Measurements from ENCODE around the gene NFIA. TPM values are rescaled to one million over a fixed set of nuclear protein-coding genes. Genes with fewer than 3 reads are reported as not detected.

NFIA gene
- total RNA-seq, 1 experiment from 2014 or later: 0.35 TPM

DNA sequence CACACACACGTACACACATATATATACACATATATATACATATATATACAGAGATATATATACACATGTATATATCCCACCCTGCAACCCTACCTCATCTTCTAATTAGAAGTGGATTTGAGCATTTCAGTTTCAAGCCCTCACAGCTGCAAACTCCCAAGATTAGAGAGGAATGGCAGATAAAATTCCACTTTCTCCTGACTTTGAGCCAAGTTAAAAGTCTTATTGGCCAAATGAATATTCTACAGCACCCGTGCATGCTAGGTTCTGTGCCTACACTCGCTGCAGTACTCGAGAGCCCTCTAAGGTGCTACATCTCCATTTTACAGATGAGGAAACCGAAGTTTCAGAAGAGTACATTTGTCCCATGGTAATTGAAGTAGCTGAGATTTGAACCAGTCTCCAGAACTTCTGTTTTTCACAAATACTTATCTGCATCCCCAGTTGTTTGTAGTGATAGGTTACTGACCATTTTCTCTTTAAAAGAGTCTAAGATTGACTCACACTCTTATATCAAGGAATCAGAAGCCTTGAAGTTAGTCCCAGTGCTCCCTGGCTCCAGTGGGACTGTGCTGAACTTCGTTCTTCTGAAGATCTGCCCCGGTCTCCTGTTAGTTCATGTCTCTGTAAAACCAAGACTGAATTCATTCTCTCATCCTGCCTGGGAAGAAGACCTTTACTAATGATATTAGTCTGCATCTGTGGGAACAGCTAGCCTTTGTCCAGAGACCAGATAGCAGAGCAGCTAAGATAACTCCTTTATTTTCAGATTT lies 350.4 kb downstream of the NFIA start:
- no peaks in the 10 kb centered on the region for H3K27me3 ChIP-seq (ENCODE audit: insufficient read depth, low read length)
- no peak overlapping the region for H2BK12ac ChIP-seq (ENCODE audit: insufficient read length, low read depth, low read length)
- peaks cover 9 to 14% of the 10 kb centered on the region in 2 experiments for H3K4me1 Mint-ChIP-seq

More for the DNA sequence above, 350.4 kb downstream of the NFIA start:
- Histone ChIP-seq H3K23me2 (ENCODE audit: insufficient read length, low read depth, low read length, poor library complexity, severe bottlenecking) (no peaks in the 10 kb centered on the region), H2BK5ac (ENCODE audit: insufficient read length, low read length) (no peak overlapping the region), H3K23ac (ENCODE audit: insufficient read length, low read depth, low read length) (no peak overlapping the region), H2AFZ (ENCODE audit: low read length) (no peak overlapping the region), H3K27ac (ENCODE audit: insufficient read length, low read depth, low read length) (no peak overlapping the region), H3K79me2 (ENCODE audit: insufficient read depth, low read length) (no peaks in the 10 kb centered on the region), H3K79me1 (ENCODE audit: insufficient read depth, low read depth, low read length, poor library complexity, severe bottlenecking) (no peaks in the 10 kb centered on the region), H3K4me1 (ENCODE audit: insufficient read depth, low read length) (no peaks in the 10 kb centered on the region), H2BK120ac (ENCODE audit: low read depth, low read length, poor library complexity, severe bottlenecking) (no peak overlapping the region), H3K9ac (ENCODE audit: extremely low read depth, insufficient read length, low read length) (no peak overlapping the region), H4K91ac (ENCODE audit: insufficient read length, low read depth, low read length) (no peak overlapping the region), H4K8ac (replicated peaks; ENCODE audit: insufficient read length, low read depth, low read length) (no peak overlapping the region), H4K5ac (ENCODE audit: insufficient read length, low read depth, low read length) (no peak overlapping the region), H2BK15ac (ENCODE audit: low read depth, low read length) (no peak overlapping the region), H3K56ac (ENCODE audit: insufficient read length, low read depth, low read length) (no peak overlapping the region), H3K18ac (ENCODE audit: insufficient read length, low read depth, low read length) (no peak overlapping the region), H3K14ac (ENCODE audit: insufficient read depth, low read length) (no peak overlapping the region), H3K9me3 (ENCODE audit: control insufficient read depth, low read depth, low read length) (no peaks in the 10 kb centered on the region), H3K4me2 (ENCODE audit: insufficient read depth, insufficient read length, low read length) (no peak overlapping the region), H2BK20ac (ENCODE audit: low read depth, low read length, poor library complexity, severe bottlenecking) (no peak overlapping the region), H4K20me1 (ENCODE audit: control insufficient read depth, insufficient read depth, insufficient read length) (no peaks in the 10 kb centered on the region), H2AK5ac (ENCODE audit: insufficient read length, low read length) (no peak overlapping the region), H3T11ph (ENCODE audit: low read length) (no peak overlapping the region), H3K4ac (ENCODE audit: low read depth, low read length) (no peak overlapping the region)
- H3K27me3 Mint-ChIP-seq (ENCODE audit: low read depth): no peaks in the 10 kb centered on the region; the same call in 1 of the 2 replicates
- TF ChIP-seq, protein P1, sequence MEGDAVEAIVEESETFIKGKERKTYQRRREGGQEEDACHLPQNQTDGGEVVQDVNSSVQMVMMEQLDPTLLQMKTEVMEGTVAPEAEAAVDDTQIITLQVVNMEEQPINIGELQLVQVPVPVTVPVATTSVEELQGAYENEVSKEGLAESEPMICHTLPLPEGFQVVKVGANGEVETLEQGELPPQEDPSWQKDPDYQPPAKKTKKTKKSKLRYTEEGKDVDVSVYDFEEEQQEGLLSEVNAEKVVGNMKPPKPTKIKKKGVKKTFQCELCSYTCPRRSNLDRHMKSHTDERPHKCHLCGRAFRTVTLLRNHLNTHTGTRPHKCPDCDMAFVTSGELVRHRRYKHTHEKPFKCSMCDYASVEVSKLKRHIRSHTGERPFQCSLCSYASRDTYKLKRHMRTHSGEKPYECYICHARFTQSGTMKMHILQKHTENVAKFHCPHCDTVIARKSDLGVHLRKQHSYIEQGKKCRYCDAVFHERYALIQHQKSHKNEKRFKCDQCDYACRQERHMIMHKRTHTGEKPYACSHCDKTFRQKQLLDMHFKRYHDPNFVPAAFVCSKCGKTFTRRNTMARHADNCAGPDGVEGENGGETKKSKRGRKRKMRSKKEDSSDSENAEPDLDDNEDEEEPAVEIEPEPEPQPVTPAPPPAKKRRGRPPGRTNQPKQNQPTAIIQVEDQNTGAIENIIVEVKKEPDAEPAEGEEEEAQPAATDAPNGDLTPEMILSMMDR (conservative IDR thresholded peaks at IDR 0.05): no peak
- H3K4me3 Mint-ChIP-seq: no peak overlapping the region
- no CpG with 5 or more reads among the region's 7 CpGs for WGBS (ENCODE audit: extremely low coverage, insufficient read length, low lambda C conversion rate)
- no peak for DNase-seq
- no peaks in the 10 kb centered on the region; a peak in 1 of 7 replicates for H3K36me3 Mint-ChIP-seq (ENCODE audit: insufficient read depth in 1 of 3, low read depth in 3 of 3)
- H3K9me3 Mint-ChIP-seq: no peaks in the 10 kb centered on the region
- no peak overlapping the region for H3K27ac Mint-ChIP-seq

All from H9 (cell line).